SU-DHL-6 (cell line): ENCODE measurements around the gene CLCN6.

Source experiments
- EZH2phosphoT487 ChIP-seq: fragments of 200-600 bp; sonication (generic), shearing (Covaris generic); conservative IDR thresholded peaks from 2 replicates; pipeline ENCODE4 v1.6.1; 2018; ENCODE audit warnings: mild to moderate bottlenecking, antibody characterized with exemption, low read length, moderate library complexity, mixed read lengths
- TF ChIP-seq, protein P1 (sequence below): fragments of 200-600 bp; sonication (generic); IDR thresholded peaks from one replicate; pipeline ENCODE4 v1.5.1; 2017; ENCODE audit warnings: antibody characterized with exemption, mild to moderate bottlenecking, low read length, moderate library complexity; ENCODE audit not compliant: insufficient read depth, poor library complexity, severe bottlenecking

- no peak for TF ChIP-seq EZH2phosphoT487
- TF ChIP-seq, protein P1, sequence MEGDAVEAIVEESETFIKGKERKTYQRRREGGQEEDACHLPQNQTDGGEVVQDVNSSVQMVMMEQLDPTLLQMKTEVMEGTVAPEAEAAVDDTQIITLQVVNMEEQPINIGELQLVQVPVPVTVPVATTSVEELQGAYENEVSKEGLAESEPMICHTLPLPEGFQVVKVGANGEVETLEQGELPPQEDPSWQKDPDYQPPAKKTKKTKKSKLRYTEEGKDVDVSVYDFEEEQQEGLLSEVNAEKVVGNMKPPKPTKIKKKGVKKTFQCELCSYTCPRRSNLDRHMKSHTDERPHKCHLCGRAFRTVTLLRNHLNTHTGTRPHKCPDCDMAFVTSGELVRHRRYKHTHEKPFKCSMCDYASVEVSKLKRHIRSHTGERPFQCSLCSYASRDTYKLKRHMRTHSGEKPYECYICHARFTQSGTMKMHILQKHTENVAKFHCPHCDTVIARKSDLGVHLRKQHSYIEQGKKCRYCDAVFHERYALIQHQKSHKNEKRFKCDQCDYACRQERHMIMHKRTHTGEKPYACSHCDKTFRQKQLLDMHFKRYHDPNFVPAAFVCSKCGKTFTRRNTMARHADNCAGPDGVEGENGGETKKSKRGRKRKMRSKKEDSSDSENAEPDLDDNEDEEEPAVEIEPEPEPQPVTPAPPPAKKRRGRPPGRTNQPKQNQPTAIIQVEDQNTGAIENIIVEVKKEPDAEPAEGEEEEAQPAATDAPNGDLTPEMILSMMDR, result no peak
Observed at GRCh38 chr1:11879311-11880180, 73.6 kb downstream of the CLCN6 start.
